Keratinocyte (primary cell): Measurements from ENCODE around the gene SVIP. TPM values are rescaled to one million over a fixed set of nuclear protein-coding genes. Genes with fewer than 3 reads are reported as not detected.

Source experiments
- DNase-seq: peaks from one replicate; pipeline ENCODE4 v3.0.0-alpha.2; 2011; ENCODE audit warnings: low read depth, missing footprints, low spot score
- FAIRE-seq: peaks from 2 replicates; lab custom pipeline; 2011; peaks lifted over from hg19 to GRCh38; lab: Jason Lieb, UNC
- H2AFZ ChIP-seq: 2 replicates; pipeline ENCODE4 v1.6.0; 2012; ENCODE audit warnings: low read length, control low read depth, inconsistent platforms; ENCODE audit not compliant: control insufficient read depth
- H3K27ac ChIP-seq: 2 replicates; pipeline ENCODE4 v1.5.1; 2011; ENCODE audit warnings: low read length; ENCODE audit not compliant: control insufficient read depth, insufficient read depth
- H3K27me3 ChIP-seq: 3 replicates; pipeline ENCODE4 v1.6.0; 2011; ENCODE audit warnings: low read length; ENCODE audit not compliant: control insufficient read depth, insufficient read depth; ENCODE audit errors: extremely low read depth
- H3K36me3 ChIP-seq, 2 experiments: 2 replicates in 1 of 2; 3 replicates in 1 of 2; pipeline ENCODE4 v1.5.1; 2011; ENCODE audit warnings: low read length in 2 of 2, mild to moderate bottlenecking in 1 of 2; ENCODE audit not compliant: control insufficient read depth in 2 of 2, insufficient read depth in 2 of 2; ENCODE audit errors: extremely low read depth in 1 of 2
- H3K4me1 ChIP-seq: 3 replicates; pipeline ENCODE4 v1.5.1; 2011; ENCODE audit warnings: low read length; ENCODE audit not compliant: control insufficient read depth, insufficient read depth; ENCODE audit errors: extremely low read depth
- H3K4me2 ChIP-seq: 3 replicates; pipeline ENCODE4 v1.6.0; 2011; ENCODE audit warnings: low read depth, low read length; ENCODE audit not compliant: control insufficient read depth, insufficient read depth; ENCODE audit errors: extremely low read depth
- H3K4me3 ChIP-seq, 3 experiments: fragments of 200-600 bp in 1 of 3; sonication (generic) in 1 of 3; 2 replicates in 2 of 3; 3 replicates in 1 of 3; pipeline ENCODE4 v1.5.1; 2011 to 2016; ENCODE audit warnings: low read length in 3 of 3, mild to moderate bottlenecking in 3 of 3, control low read depth in 2 of 3, inconsistent platforms in 1 of 3, low read depth in 1 of 3, mixed read lengths in 1 of 3, mixed run types in 1 of 3, moderate library complexity in 1 of 3; ENCODE audit not compliant: control insufficient read depth in 2 of 3, insufficient read depth in 2 of 3; ENCODE audit errors: extremely low read depth in 1 of 3
- H3K79me2 ChIP-seq: 2 replicates; pipeline ENCODE4 v1.6.0; 2012; ENCODE audit warnings: low read length; ENCODE audit not compliant: control insufficient read depth, insufficient read depth
- H3K9ac ChIP-seq: 3 replicates; pipeline ENCODE4 v1.6.0; 2011; ENCODE audit warnings: low read length; ENCODE audit not compliant: control insufficient read depth, insufficient read depth; ENCODE audit errors: extremely low read depth
- H3K9me1 ChIP-seq: 3 replicates; pipeline ENCODE4 v1.6.0; 2011; ENCODE audit warnings: low read length; ENCODE audit not compliant: control insufficient read depth, insufficient read depth; ENCODE audit errors: extremely low read depth
- H3K9me3 ChIP-seq: 2 replicates; pipeline ENCODE4 v1.5.1; 2012; ENCODE audit warnings: low read depth, low read length; ENCODE audit not compliant: control insufficient read depth
- H4K20me1 ChIP-seq: 3 replicates; pipeline ENCODE4 v1.6.0; 2011; ENCODE audit warnings: low read length; ENCODE audit not compliant: control insufficient read depth, insufficient read depth; ENCODE audit errors: extremely low read depth
- CTCF ChIP-seq, 3 experiments: IDR thresholded peaks in 1 of 3; conservative IDR thresholded peaks in 1 of 3; optimal IDR thresholded peaks in 1 of 3; 2 replicates in 2 of 3; 3 replicates in 1 of 3; pipeline versions ENCODE3 to v1.5.1; 2011; ENCODE audit warnings: low read length in 3 of 3, mild to moderate bottlenecking in 3 of 3, moderate library complexity in 2 of 3, control low read depth in 1 of 3, inconsistent platforms in 1 of 3; ENCODE audit not compliant: insufficient read depth in 2 of 3; ENCODE audit errors: extremely low read depth in 1 of 3
- EZH2 ChIP-seq: IDR thresholded peaks from one replicate; pipeline ENCODE4 v1.6.1; 2012; ENCODE audit warnings: inconsistent platforms, mild to moderate bottlenecking, low read length, moderate library complexity
- dilution Hi-C: fragments of 300-500 bp; cut with MboI; formaldehyde crosslinking; loops from one replicate; pipeline ENCODE4 v1.7.0; 2020; ENCODE audit warnings: low sequenced_read_pairs; ENCODE audit not compliant: extremely low pct_ligation_motif_present
- polyA plus RNA-seq, 5 experiments: library from polyadenylated mRNA; depleted of rRNA in 3 of 5; stranded (reverse) in 3 of 5; stranded (forward) in 1 of 5; unstranded in 1 of 5; fragments of >200 nt; gene quantifications; 1 replicate in 1 of 5; 2 replicates in 3 of 5; 3 replicates in 1 of 5; pipeline versions ENCODE4 v1.2.1 to v1.2.3, GENCODE V29; 2011 to 2012; ENCODE audit warnings: missing spikeins in 2 of 5, low read depth in 1 of 5, low replicate concordance in 1 of 5

The SVIP gene
- polyA plus RNA-seq, 1 donor (not counting 4 experiments of a cell fraction or from before 2014, with no cell fraction given), result 3.3 TPM

DNA sequence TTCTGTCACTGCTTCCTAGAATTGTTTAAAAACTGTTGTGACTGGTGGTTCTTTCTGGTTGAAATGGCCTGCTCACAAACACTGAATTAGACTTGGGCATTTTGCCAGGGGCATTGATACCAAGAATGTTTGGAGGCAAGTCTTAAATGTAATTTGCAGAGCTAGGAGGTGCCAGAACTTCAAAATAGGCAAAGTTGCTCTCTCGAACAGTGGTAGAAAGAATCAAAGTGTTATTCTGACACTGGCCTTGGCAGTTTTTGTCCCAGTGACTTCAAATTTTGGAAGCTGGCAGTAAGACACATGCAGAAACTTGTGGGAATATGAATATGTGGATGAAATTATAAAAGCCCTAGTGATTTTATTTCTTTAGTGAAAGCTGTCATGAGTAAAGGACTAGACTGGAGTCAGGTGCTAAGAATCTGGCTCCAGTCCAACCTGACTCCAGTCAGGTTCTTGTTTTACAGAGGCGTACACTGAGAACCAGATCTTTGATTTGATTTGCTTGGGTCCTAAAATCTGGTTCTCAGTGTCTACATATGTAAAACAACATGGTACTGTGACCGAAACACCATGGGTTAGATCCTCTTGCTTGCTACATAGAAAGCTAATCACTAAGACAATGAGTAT is 20.9 kb downstream of the SVIP start:
- dilution Hi-C loops, result no loop called here
- Histone ChIP-seq H3K4me3 (no peak overlapping the region), H3K9ac (no peak overlapping the region), H2AFZ (no peak overlapping the region), H3K36me3 (no peaks in the 10 kb centered on the region), H3K27me3 (no peaks in the 10 kb centered on the region), H3K4me1 (no peaks in the 10 kb centered on the region), H3K4me2 (no peak overlapping the region), H3K79me2 (no peaks in the 10 kb centered on the region), H3K9me1 (no peaks in the 10 kb centered on the region), H3K27ac (no peak overlapping the region), H3K9me3 (no peaks in the 10 kb centered on the region), H4K20me1 (no peaks in the 10 kb centered on the region)
- DNase-seq, result no peak
- TF ChIP-seq EZH2, result no peak
- no peak for TF ChIP-seq CTCF (optimal IDR thresholded peaks at IDR 0.05 in 1 of 3, IDR thresholded peaks at IDR 0.05 in 1 of 3, conservative IDR thresholded peaks at IDR 0.05 in 1 of 3; ENCODE audit: extremely low read depth in 1 of 3, insufficient read depth in 2 of 3, low read length in 3 of 3)
- no peak for FAIRE-seq

DNA sequence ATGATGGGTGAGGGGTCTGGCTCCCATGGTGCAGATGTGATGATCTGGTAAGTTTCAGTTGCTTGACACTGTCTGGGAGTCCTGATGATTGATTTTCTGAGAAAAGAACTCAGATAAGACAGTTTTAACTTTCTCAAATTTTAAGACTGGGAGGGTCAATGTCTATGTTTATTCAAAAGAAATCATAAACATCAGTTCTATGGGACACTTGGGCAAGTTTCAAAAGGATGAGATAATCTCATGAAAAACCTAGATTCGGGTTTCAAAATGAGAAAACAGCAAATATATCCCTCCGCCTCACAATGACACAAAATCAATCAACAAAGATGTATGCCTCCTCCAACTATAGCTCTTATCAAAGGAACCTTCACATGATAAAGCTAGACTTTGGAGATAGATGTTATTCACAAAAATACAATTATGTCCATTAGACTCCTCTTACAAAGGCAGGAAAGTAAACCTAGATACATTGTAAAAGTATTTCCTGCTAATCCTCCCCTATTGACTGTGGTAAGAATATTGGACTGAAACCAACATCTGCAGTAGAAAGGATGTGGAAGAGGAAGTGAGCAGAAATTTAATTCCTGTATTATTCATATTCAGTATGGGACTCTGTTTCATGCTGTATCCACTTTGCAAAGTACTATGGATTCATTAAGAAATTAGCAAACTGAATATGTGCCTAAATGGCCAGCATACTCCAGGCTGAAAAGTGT is 21.6 kb downstream of the SVIP start:
- Histone ChIP-seq H3K79me2 (no peaks in the 10 kb centered on the region), H3K4me3 (no peak overlapping the region), H3K4me1 (no peaks in the 10 kb centered on the region), H2AFZ (no peak overlapping the region), H3K9me3 (no peaks in the 10 kb centered on the region), H3K9ac (no peak overlapping the region), H3K36me3 (no peaks in the 10 kb centered on the region), H3K4me2 (no peak overlapping the region), H3K27ac (no peak overlapping the region), H3K27me3 (no peaks in the 10 kb centered on the region), H3K9me1 (no peaks in the 10 kb centered on the region), H4K20me1 (no peaks in the 10 kb centered on the region)
- FAIRE-seq (no peak), DNase-seq (no peak)
- TF ChIP-seq CTCF (optimal IDR thresholded peaks at IDR 0.05 in 1 of 3, IDR thresholded peaks at IDR 0.05 in 1 of 3, conservative IDR thresholded peaks at IDR 0.05 in 1 of 3; ENCODE audit: extremely low read depth in 1 of 3, insufficient read depth in 2 of 3, low read length in 3 of 3) (no peak), EZH2 (no peak)
- dilution Hi-C loops, result no loop called here
